Stomach (tissue), 8 donors: ENCODE data around the gene OR4C6. TPM values are rescaled to one million over a fixed set of nuclear protein-coding genes. Genes with fewer than 3 reads are reported as not detected.

Experiments
- polyA plus RNA-seq, 3 donors: library from polyadenylated mRNA; stranded (reverse); fragments of 200-250 nt; gene quantifications; one replicate each; pipeline ENCODE4 v1.2.3, GENCODE V29; 2013
- total RNA-seq, 5 donors: library from RNA; depleted of rRNA; stranded (reverse); fragments of >200 nt; gene quantifications; one replicate each; pipeline versions ENCODE4 v1.1.0 to v1.2.3, GENCODE V29; 2014 to 2016
- donor health status: healthy with polysubstance abuse.
- donor health status: Bipolar disorder and iron deficiency.
- donor health status: healthy.

Gene OR4C6
- total and polyA plus RNA-seq, 8 donors: not detected

Other genes starting within 250 kb of the OR4C6 start
- gene OR4C15, start 107.7 kb upstream of the OR4C6 start, total RNA-seq: not detected
- gene OR4C15, start 107.7 kb upstream of the OR4C6 start, polyA plus RNA-seq: not detected
- not detected for gene OR4C16, start 90.1 kb upstream of the OR4C6 start, total RNA-seq
- gene OR4C16, start 90.1 kb upstream of the OR4C6 start, polyA plus RNA-seq: not detected
- gene OR4C11, start 54.6 kb upstream of the OR4C6 start, total RNA-seq: not detected
- gene OR4C11, start 54.6 kb upstream of the OR4C6 start, polyA plus RNA-seq: not detected
- gene OR4P4, start 27.1 kb upstream of the OR4C6 start, total RNA-seq: not detected
- not detected for gene OR4P4, start 27.1 kb upstream of the OR4C6 start, polyA plus RNA-seq
- gene OR4S2, start 13.9 kb upstream of the OR4C6 start, total RNA-seq: not detected
- gene OR4S2, start 13.9 kb upstream of the OR4C6 start, polyA plus RNA-seq: not detected
- under 1 TPM in 1 of 5 donors, not detected in 4; 0.73 TPM for gene OR5D13, start 111.2 kb downstream of the OR4C6 start, total RNA-seq
- not detected for gene OR5D13, start 111.2 kb downstream of the OR4C6 start, polyA plus RNA-seq
- not detected for gene OR5D14, start 133.4 kb downstream of the OR4C6 start, total RNA-seq
- gene OR5D14, start 133.4 kb downstream of the OR4C6 start, polyA plus RNA-seq: not detected
- under 1 TPM in 1 of 5 donors, not detected in 4; 0.37 TPM for gene OR5L1, start 149.2 kb downstream of the OR4C6 start, total RNA-seq
- gene OR5L1, start 149.2 kb downstream of the OR4C6 start, polyA plus RNA-seq: not detected
- not detected for gene OR5D18, start 157.4 kb downstream of the OR4C6 start, total RNA-seq
- not detected for gene OR5D18, start 157.4 kb downstream of the OR4C6 start, polyA plus RNA-seq
- not detected for gene OR5L2, start 165.0 kb downstream of the OR4C6 start, total RNA-seq
- not detected for gene OR5L2, start 165.0 kb downstream of the OR4C6 start, polyA plus RNA-seq
- gene OR5D16, start 176.6 kb downstream of the OR4C6 start, total RNA-seq: not detected
- gene OR5D16, start 176.6 kb downstream of the OR4C6 start, polyA plus RNA-seq: not detected
- gene TRIM51, start 221.1 kb downstream of the OR4C6 start, total RNA-seq: not detected
- gene TRIM51, start 221.1 kb downstream of the OR4C6 start, polyA plus RNA-seq: not detected